HEK293 (cell line): ENCODE data around the gene HINT2.

Experiments
- KLF16 ChIP-seq: fragments of 450-650 bp; formaldehyde crosslinking; IDR thresholded peaks from 2 replicates; pipeline ENCODE4 v1.5.1; 2017; ENCODE audit warnings: missing biosample characterization, missing genetic modification characterization
- KLF8 ChIP-seq: fragments of 450-650 bp; formaldehyde crosslinking; IDR thresholded peaks from 2 replicates; pipeline ENCODE4 v1.5.1; 2016; ENCODE audit warnings: missing biosample characterization, missing genetic modification characterization
- KLF9 ChIP-seq: fragments of 450-650 bp; formaldehyde crosslinking; IDR thresholded peaks from 2 replicates; pipeline ENCODE4 v1.5.1; 2016; ENCODE audit warnings: missing biosample characterization, missing genetic modification characterization, low read depth
- MYNN ChIP-seq: fragments of 450-650 bp; formaldehyde crosslinking; IDR thresholded peaks from 2 replicates; pipeline ENCODE4 v1.5.1; 2016; ENCODE audit warnings: missing biosample characterization, missing genetic modification characterization, borderline replicate concordance
- REPIN1 ChIP-seq: fragments of 450-650 bp; formaldehyde crosslinking; IDR thresholded peaks from 2 replicates; pipeline ENCODE4 v1.5.1; 2017; ENCODE audit warnings: missing biosample characterization, missing genetic modification characterization, low read depth
- SCRT2 ChIP-seq: fragments of 450-650 bp; formaldehyde crosslinking; IDR thresholded peaks from 2 replicates; pipeline ENCODE4 v1.5.1; 2016; ENCODE audit warnings: missing biosample characterization, missing genetic modification characterization
- SP3 ChIP-seq: fragments of 450-650 bp; formaldehyde crosslinking; IDR thresholded peaks from 2 replicates; pipeline ENCODE4 v1.5.1; 2016; ENCODE audit warnings: missing biosample characterization, missing genetic modification characterization
- TCF7L2 ChIP-seq: IDR thresholded peaks from 2 replicates; pipeline ENCODE4 v1.6.1; 2011; ENCODE audit warnings: low read depth, mild to moderate bottlenecking, inconsistent platforms, low read length, moderate library complexity, borderline replicate concordance
- ZBTB1 ChIP-seq: fragments of 450-650 bp; formaldehyde crosslinking; IDR thresholded peaks from 2 replicates; pipeline ENCODE4 v1.5.1; 2016; ENCODE audit warnings: missing biosample characterization, missing genetic modification characterization
- ZNF121 ChIP-seq: fragments of 450-650 bp; formaldehyde crosslinking; IDR thresholded peaks from 2 replicates; pipeline ENCODE4 v1.5.1; 2016; ENCODE audit warnings: missing biosample characterization, missing genetic modification characterization
- ZNF184 ChIP-seq: fragments of 450-650 bp; IDR thresholded peaks from 2 replicates; pipeline ENCODE4 v1.5.1; 2018; ENCODE audit warnings: missing biosample characterization, mild to moderate bottlenecking, missing genetic modification characterization
- ZNF202 ChIP-seq: fragments of 450-650 bp; formaldehyde crosslinking; IDR thresholded peaks from 2 replicates; pipeline ENCODE4 v1.5.1; 2016; ENCODE audit warnings: missing biosample characterization, missing genetic modification characterization, borderline replicate concordance
- ZNF214 ChIP-seq: fragments of 450-650 bp; formaldehyde crosslinking; IDR thresholded peaks from 2 replicates; pipeline ENCODE4 v1.5.1; 2017; ENCODE audit warnings: missing biosample characterization, mild to moderate bottlenecking, missing genetic modification characterization, borderline replicate concordance
- ZNF311 ChIP-seq: fragments of 450-650 bp; formaldehyde crosslinking; IDR thresholded peaks from 2 replicates; pipeline ENCODE4 v1.5.1; 2017; ENCODE audit warnings: missing biosample characterization, missing genetic modification characterization, borderline replicate concordance
- ZNF354C ChIP-seq: fragments of 450-650 bp; formaldehyde crosslinking; IDR thresholded peaks from 2 replicates; pipeline ENCODE4 v1.5.1; 2016; ENCODE audit warnings: missing biosample characterization, missing genetic modification characterization, low read depth, borderline replicate concordance
- ZNF391 ChIP-seq: fragments of 450-650 bp; formaldehyde crosslinking; IDR thresholded peaks from 2 replicates; pipeline ENCODE4 v1.5.1; 2016; ENCODE audit warnings: low read depth, missing biosample characterization, missing genetic modification characterization, borderline replicate concordance
- ZNF416 ChIP-seq: fragments of 450-650 bp; formaldehyde crosslinking; IDR thresholded peaks from 2 replicates; pipeline ENCODE4 v1.5.1; 2016; ENCODE audit warnings: missing biosample characterization, missing genetic modification characterization
- ZNF473 ChIP-seq: fragments of 450-650 bp; formaldehyde crosslinking; IDR thresholded peaks from 2 replicates; pipeline ENCODE4 v1.5.1; 2017; ENCODE audit warnings: missing biosample characterization, missing genetic modification characterization
- ZNF530 ChIP-seq: fragments of 450-650 bp; formaldehyde crosslinking; IDR thresholded peaks from 2 replicates; pipeline ENCODE4 v1.5.1; 2016; ENCODE audit warnings: low read depth, missing biosample characterization, missing genetic modification characterization
- ZNF549 ChIP-seq: fragments of 450-650 bp; IDR thresholded peaks from 2 replicates; pipeline ENCODE4 v1.5.1; 2018; ENCODE audit warnings: missing biosample characterization, missing genetic modification characterization, mild to moderate bottlenecking, inconsistent platforms, moderate library complexity
- ZNF555 ChIP-seq: fragments of 450-650 bp; formaldehyde crosslinking; conservative IDR thresholded peaks from 2 replicates; pipeline ENCODE4 v1.5.1; 2017; ENCODE audit warnings: missing biosample characterization, mild to moderate bottlenecking, missing genetic modification characterization, inconsistent platforms
- ZNF626 ChIP-seq: fragments of 450-650 bp; sonication (Bioruptor Pico); formaldehyde crosslinking; IDR thresholded peaks from 2 replicates; pipeline ENCODE4 v1.5.1; 2018; ENCODE audit warnings: missing biosample characterization, missing genetic modification characterization, inconsistent platforms
- ZNF670 ChIP-seq: fragments of 450-650 bp; formaldehyde crosslinking; IDR thresholded peaks from 2 replicates; pipeline ENCODE4 v1.5.1; 2016; ENCODE audit warnings: missing biosample characterization, missing genetic modification characterization, low read depth
- ZSCAN23 ChIP-seq: fragments of 450-650 bp; formaldehyde crosslinking; IDR thresholded peaks from 2 replicates; pipeline ENCODE4 v1.5.1; 2016; ENCODE audit warnings: missing biosample characterization, missing genetic modification characterization
- TF ChIP-seq, protein P1 (sequence below): fragments of 450-650 bp; formaldehyde crosslinking; IDR thresholded peaks from 2 replicates; pipeline ENCODE4 v1.5.1; 2016; ENCODE audit warnings: missing biosample characterization, missing genetic modification characterization
- TF ChIP-seq, protein P2 (sequence below): fragments of 450-650 bp; formaldehyde crosslinking; IDR thresholded peaks from 2 replicates; pipeline ENCODE4 v1.5.1; 2016; ENCODE audit warnings: missing biosample characterization, missing genetic modification characterization
- TF ChIP-seq, protein P3 (sequence below): fragments of 450-650 bp; formaldehyde crosslinking; IDR thresholded peaks from 2 replicates; pipeline ENCODE4 v1.5.1; 2016; ENCODE audit warnings: missing biosample characterization, missing genetic modification characterization
- TF ChIP-seq, protein P4 (sequence below): fragments of 450-650 bp; formaldehyde crosslinking; IDR thresholded peaks from 2 replicates; pipeline ENCODE4 v1.5.1; 2016; ENCODE audit warnings: missing biosample characterization, missing genetic modification characterization
- TF ChIP-seq, protein P5 (sequence below): fragments of 450-650 bp; formaldehyde crosslinking; conservative IDR thresholded peaks from 2 replicates; pipeline ENCODE4 v1.5.1; 2016; ENCODE audit warnings: low read depth, missing biosample characterization, missing genetic modification characterization

The HINT2 gene

DNA sequence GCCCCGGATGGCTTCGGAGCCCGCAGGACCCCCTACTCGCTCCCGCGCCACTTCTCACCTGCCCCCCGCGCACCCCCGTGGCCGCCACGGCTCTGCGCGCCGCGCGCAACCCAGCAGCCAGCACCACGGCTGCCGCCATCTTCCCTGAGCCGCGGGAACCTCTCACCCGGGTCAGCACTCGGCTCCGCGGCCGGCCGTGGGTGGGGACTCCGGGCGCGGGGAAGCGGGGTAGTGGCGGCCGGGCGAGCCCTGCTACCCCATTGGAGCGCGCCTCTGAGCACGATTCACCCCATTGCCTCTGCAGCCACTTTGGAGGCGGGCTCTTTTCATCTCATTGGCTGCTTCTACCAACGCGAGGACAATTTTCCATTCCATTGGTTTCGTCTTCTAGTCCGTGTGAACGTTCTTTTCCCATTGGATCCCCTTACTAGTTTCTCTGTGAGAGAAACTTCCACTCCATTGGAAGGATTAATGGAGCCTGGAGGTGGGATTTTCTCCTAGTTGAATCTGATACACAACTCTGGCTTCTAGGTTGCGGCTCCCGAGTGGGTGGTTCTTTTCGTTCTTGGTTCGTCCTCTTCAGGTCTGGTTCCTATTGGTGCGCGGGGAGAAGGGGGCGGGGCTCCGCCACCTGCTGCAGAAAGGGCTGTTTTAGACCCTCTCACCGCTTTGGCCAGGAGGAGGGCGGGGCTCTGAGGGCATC, at the start of gene HINT2 (continued):
- TF ChIP-seq SP3 (tag by site-specific recombination) (peak; percentile 69), ZNF549 (tag by site-specific recombination) (no peak), ZNF626 (no peak), ZNF473 (no peak), KLF16 (tag by site-specific recombination) (no peak), ZNF184 (tag by site-specific recombination) (no peak), ZBTB1 (tag by site-specific recombination) (no peak), ZSCAN23 (tag by site-specific recombination) (no peak), ZNF416 (no peak), KLF8 (tag by site-specific recombination) (no peak), ZNF202 (no peak), ZNF530 (tag by site-specific recombination) (no peak), KLF9 (tag by site-specific recombination) (peak; percentile 34; the same call in 1 of the 2 replicates), TCF7L2 (no peak), ZNF670 (no peak), MYNN (no peak), ZNF354C (tag by site-specific recombination) (no peak), ZNF121 (tag by site-specific recombination) (no peak), SCRT2 (tag by site-specific recombination) (peak; percentile 82), ZNF555 (tag by site-specific recombination) (no peak), REPIN1 (tag by site-specific recombination) (no peak), ZNF391 (tag by site-specific recombination) (no peak), ZNF311 (tag by site-specific recombination) (no peak), ZNF214 (tag by site-specific recombination) (no peak)
- TF ChIP-seq, protein P1, sequence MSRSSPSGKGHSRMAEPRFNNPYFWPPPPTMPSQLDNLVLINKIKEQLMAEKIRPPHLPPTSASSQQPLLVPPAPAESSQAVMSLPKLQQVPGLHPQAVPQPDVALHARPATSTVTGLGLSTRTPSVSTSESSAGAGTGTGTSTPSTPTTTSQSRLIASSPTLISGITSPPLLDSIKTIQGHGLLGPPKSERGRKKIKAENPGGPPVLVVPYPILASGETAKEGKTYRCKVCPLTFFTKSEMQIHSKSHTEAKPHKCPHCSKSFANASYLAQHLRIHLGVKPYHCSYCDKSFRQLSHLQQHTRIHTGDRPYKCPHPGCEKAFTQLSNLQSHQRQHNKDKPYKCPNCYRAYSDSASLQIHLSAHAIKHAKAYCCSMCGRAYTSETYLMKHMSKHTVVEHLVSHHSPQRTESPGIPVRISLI, result no peak
- TF ChIP-seq, protein P2, sequence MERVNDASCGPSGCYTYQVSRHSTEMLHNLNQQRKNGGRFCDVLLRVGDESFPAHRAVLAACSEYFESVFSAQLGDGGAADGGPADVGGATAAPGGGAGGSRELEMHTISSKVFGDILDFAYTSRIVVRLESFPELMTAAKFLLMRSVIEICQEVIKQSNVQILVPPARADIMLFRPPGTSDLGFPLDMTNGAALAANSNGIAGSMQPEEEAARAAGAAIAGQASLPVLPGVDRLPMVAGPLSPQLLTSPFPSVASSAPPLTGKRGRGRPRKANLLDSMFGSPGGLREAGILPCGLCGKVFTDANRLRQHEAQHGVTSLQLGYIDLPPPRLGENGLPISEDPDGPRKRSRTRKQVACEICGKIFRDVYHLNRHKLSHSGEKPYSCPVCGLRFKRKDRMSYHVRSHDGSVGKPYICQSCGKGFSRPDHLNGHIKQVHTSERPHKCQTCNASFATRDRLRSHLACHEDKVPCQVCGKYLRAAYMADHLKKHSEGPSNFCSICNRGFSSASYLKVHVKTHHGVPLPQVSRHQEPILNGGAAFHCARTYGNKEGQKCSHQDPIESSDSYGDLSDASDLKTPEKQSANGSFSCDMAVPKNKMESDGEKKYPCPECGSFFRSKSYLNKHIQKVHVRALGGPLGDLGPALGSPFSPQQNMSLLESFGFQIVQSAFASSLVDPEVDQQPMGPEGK (tag by site-specific recombination), result 0 out of 2 replicates have a peak, but pooled peaks have one; percentile 28
- TF ChIP-seq, protein P3, sequence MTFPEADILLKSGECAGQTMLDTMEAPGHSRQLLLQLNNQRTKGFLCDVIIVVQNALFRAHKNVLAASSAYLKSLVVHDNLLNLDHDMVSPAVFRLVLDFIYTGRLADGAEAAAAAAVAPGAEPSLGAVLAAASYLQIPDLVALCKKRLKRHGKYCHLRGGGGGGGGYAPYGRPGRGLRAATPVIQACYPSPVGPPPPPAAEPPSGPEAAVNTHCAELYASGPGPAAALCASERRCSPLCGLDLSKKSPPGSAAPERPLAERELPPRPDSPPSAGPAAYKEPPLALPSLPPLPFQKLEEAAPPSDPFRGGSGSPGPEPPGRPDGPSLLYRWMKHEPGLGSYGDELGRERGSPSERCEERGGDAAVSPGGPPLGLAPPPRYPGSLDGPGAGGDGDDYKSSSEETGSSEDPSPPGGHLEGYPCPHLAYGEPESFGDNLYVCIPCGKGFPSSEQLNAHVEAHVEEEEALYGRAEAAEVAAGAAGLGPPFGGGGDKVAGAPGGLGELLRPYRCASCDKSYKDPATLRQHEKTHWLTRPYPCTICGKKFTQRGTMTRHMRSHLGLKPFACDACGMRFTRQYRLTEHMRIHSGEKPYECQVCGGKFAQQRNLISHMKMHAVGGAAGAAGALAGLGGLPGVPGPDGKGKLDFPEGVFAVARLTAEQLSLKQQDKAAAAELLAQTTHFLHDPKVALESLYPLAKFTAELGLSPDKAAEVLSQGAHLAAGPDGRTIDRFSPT, result no peak
- TF ChIP-seq, protein P4, sequence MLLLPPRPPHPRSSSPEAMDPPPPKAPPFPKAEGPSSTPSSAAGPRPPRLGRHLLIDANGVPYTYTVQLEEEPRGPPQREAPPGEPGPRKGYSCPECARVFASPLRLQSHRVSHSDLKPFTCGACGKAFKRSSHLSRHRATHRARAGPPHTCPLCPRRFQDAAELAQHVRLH (tag by site-specific recombination), result no peak
- TF ChIP-seq, protein P5, sequence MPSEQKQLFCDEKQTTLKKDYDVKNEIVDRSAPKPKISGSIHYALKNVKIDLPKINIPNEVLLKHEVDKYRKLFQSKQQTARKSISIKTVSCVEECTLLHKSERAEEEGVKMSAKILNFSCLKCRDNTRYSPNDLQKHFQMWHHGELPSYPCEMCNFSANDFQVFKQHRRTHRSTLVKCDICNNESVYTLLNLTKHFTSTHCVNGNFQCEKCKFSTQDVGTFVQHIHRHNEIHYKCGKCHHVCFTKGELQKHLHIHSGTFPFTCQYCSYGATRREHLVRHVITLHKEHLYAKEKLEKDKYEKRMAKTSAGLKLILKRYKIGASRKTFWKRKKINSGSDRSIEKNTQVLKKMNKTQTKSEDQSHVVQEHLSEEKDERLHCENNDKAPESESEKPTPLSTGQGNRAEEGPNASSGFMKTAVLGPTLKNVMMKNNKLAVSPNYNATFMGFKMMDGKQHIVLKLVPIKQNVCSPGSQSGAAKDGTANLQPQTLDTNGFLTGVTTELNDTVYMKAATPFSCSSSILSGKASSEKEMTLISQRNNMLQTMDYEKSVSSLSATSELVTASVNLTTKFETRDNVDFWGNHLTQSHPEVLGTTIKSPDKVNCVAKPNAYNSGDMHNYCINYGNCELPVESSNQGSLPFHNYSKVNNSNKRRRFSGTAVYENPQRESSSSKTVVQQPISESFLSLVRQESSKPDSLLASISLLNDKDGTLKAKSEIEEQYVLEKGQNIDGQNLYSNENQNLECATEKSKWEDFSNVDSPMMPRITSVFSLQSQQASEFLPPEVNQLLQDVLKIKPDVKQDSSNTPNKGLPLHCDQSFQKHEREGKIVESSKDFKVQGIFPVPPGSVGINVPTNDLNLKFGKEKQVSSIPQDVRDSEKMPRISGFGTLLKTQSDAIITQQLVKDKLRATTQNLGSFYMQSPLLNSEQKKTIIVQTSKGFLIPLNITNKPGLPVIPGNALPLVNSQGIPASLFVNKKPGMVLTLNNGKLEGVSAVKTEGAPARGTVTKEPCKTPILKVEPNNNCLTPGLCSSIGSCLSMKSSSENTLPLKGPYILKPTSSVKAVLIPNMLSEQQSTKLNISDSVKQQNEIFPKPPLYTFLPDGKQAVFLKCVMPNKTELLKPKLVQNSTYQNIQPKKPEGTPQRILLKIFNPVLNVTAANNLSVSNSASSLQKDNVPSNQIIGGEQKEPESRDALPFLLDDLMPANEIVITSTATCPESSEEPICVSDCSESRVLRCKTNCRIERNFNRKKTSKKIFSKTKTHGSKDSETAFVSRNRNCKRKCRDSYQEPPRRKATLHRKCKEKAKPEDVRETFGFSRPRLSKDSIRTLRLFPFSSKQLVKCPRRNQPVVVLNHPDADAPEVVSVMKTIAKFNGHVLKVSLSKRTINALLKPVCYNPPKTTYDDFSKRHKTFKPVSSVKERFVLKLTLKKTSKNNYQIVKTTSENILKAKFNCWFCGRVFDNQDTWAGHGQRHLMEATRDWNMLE (tag by site-specific recombination), result no peak; the same call in 1 of the 2 replicates
